DMS53 (cell line): ENCODE data around the gene ODF2.
"Not testable (repeated sequence)": the region's sequence is repeated elsewhere in the genome, so short reads cannot be mapped to it uniquely, and the experiment has no call there.

Experiments used
- DNase-seq: peaks from one replicate; lab custom pipeline; 2025; lab: John Stamatoyannopoulos, UW

ODF2 gene

GRCh38 chr9:128484686-128485413 lies 29.0 kb downstream of the ODF2 start:
- DNase-seq = no peak

- DNase-seq = no peak
These were observed 29.6 kb downstream of the ODF2 start for GRCh38 chr9:128485414-128485855.

GRCh38 chr9:128486201-128486600 lies 30.4 kb downstream of the ODF2 start:
- no peak for DNase-seq

DNA sequence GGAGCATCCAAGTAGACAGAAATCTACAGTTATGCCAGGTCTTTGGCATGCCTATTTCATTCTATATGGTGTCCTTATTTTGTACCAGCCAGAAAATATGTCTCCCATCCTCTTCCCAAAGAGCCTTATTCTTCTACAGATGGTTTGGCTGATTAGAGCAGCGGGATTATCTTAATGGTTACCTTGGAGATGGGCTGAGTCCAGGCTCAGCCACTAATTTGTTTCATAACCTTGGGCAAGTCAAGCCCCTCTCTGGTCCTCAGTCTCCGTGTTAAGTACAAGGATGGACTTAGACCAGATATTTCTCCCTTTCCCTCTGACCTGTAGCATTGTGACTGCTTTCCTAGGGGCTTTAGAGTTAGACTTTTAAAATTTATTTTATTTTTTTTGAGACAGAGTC lies 37.6 kb downstream of the ODF2 start:
- DNase-seq = no peak

DNA sequence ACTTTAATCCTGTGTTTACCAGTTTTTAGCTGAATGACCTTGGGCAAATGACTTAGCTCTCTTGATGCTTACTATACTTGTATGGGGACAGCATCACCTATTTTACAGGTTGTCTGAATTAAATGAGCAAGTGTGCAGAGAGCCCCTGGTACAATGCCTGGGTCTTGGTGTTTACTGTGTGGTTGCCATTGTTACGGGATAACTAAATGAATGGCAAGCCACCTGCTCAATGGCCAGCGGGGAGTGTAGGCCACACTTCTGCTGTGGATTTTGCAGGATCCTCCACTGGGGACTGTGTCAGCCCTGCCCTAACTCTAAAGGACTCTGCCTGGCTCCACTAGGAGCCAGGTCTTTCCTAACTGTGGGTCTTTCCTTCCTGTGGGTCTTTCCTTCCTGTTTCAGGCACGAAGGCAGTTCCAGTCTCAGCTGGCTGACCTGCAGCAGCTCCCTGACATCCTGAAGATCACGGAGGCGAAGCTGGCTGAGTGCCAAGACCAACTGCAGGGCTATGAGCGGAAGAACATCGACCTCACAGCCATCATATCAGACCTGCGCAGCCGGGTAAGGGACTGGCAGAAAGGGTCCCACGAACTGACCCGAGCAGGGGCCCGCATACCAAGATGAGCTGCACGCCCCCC lies 38.4 kb downstream of the ODF2 start:
- peak; percentile 35 for DNase-seq

DNA sequence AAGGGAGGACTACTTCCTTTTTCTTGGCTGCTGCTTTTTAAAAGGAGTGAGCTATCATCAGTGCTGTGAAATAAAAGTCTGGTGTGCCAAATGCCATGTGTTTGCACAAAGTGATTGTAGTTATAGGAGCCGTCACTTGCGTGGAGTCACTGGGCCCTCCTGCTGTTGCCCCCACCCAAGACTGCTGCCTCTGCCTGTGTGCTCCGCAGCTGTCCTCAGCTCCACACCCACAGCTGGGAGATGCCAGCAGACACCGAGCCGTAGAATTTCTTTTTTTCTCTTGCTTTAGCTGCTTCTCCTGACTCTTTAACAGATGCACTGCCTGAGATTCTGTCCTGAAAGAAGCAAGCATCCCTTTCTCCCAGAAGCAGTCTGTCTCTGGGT lies 38.9 kb downstream of the ODF2 start:
- no peak for DNase-seq

DNA sequence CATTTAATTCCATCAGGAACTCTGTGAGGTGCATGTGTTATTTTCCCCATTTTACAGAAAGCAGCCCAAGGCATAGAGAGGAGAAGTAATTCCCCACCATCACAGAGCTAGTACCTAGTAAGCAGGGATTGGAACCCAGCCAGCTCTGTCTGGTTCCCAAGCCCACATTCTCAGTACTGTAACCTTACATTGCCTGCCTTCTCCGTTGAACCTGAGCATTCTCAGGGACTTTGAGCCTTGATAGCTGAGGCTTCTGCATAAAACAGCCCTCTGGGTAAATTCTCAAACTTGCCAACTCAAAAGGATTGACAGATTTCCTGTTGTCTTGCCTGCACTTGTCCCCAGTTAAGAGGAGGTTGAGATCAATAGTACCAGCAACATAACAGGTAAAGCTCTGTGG lies 39.5 kb downstream of the ODF2 start:
- no peak for DNase-seq

GRCh38 chr9:128495804-128496417 lies 40.1 kb downstream of the ODF2 start:
- DNase-seq = peak; percentile 18

DNA sequence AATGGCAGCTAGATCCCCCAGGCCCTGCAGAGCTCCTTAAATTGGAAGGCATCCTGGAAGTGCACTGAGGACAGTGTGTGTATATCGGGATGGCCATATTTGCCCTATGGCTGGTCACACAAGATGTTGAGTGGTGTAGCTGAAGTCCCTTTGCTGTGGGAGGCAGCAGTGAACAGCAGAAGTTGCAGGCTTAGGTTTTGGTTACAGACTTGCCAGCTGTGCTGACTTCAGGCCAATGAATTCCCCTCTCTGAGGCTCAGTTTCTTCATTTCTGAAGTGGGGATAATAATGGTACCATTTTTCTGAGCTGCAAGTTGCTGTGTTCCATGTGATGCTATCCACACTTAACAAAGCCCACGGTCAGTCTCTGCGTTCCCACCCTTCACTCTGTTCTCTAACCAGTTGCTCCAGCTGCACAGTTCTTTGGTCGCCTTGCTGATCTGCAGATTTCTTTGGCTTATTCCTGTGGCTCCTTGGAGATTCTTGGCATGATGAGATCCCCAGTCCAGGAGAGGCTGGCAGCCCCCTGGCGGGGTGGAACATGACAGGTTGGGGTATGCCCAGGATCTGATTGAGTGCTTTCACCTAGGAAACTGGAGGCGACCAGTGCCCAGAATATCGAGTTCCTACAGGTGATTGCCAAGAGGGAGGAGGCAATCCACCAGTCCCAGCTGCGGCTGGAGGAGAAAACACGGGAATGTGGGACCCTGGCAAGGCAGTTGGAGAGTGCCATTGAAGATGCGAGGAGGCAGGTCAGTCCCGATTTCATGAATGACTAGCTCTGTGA lies 42.2 kb downstream of the ODF2 start:
- DNase-seq = no peak

DNA sequence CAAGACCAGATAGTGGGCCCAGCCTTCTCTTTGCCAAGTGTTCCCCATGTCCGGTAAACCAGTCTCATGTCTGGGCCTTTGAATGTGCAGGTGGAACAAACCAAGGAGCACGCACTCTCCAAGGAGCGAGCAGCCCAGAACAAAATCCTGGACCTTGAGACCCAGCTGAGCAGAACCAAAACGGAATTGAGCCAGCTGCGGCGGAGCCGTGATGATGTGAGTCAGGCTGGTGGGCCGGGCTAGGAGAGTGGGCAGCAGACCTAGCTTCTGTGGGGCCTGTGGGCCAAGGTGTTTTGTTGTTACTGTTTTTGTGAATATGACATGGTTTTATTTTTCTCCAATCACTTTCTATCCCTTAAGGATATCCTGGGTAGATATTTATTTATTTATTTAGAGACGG lies 43.1 kb downstream of the ODF2 start:
- DNase-seq = no peak

DNA sequence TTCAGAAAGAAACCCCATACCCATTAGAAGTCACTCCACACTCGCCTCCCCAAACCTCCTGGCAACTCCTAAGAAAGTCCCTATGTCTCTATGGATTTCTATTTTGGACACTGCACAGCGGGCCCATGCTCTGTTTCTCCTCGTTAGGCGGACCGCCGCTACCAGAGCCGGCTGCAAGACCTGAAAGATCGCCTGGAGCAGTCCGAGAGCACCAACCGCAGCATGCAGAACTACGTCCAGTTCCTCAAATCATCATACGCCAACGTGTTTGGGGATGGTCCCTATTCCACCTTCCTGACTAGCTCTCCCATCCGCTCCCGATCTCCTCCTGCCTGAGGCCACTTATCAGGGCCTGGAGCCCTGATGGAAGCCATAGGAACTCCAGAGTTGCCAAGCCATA lies 44.1 kb downstream of the ODF2 start:
- DNase-seq = no peak

DNA sequence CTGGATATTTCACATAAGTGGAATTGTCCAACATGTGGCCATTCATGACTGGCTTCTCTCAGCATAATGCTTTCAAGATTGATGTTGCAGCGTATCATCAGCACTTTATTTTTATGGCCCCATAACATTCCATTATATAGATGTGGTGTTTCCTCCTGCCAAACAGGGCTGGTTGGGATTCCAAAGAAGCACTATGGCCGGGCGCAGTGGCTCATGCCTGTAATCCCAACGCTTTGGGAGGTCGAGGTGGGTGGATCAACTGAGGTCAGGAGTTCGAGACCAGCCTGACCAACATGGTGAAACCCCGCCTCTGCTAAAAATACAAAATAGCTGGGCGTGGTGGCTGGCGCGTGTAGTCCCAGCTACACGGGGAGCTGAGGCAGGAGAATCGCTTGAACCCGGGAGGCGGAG lies 47.6 kb downstream of the ODF2 start:
- not testable (repeated sequence) for DNase-seq

DNA sequence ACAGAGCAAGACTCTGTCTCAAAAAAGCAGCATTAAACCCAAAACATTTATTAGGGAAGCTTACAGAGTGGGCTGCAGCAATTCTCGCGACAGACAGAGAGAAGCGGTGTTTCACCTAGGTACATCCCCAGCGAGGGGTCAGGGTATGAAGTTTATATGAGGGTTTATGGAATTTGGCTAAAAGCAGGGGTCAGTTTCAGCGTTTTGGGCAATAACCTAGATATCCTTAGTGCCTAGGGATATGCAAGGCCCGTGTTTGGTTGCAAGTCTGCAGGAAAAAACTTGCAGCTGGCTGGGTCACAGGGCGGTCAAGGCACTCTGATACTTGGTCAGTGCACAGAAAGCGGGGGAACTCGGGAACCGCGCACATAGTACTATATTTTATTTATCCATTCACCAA lies 48.1 kb downstream of the ODF2 start:
- DNase-seq = peak; percentile 52

DNA sequence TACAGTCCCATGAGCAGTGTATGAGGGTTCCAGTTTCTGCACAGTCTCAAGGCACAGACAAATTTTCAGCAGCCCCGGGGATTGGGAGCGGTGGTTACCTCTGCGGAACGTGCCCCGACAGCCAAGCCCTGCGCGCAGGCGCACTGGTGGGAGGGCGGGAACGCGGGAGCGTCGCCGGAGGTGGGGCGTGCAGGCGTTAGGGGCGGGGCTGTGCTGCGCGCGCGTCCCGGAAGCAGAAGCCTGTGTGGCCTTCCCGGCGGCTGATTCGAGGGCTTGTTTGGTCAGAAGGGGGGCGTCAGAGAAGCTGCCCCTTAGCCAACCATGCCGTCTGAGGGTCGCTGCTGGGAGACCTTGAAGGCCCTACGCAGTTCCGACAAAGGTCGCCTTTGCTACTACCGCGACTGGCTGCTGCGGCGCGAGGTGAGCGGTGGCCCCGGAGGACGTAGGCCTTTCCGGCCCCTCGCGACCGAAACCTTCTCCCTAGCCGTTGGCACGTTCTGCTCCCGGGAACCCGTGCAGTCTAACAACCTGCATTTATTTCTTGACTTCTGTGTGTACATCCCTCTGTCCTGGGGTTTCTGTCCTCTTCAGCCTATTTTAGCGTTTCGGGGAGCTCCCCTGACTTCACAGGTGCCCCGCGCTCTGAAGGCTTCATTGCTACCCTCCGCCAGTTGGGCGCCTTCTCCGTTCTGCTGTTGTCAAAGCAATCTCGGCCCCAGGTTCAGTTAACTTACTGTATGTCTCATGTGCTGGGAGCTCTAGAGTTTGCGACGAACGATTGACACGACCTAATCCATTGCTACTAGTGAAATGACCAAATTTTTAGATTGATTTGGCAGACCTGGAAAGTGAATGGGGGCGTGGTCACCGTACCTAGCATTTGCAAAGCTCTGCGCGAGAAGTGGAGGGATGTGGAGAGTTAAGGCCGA lies 48.9 kb downstream of the ODF2 start, which contains the start of gene GLE1:
Gene GLE1 (plus strand): TSS at position 235 of the 929 bp plus-strand sequence. CDS start 87 bp downstream, at position 322.
- peak; percentile 96 for DNase-seq

DNA sequence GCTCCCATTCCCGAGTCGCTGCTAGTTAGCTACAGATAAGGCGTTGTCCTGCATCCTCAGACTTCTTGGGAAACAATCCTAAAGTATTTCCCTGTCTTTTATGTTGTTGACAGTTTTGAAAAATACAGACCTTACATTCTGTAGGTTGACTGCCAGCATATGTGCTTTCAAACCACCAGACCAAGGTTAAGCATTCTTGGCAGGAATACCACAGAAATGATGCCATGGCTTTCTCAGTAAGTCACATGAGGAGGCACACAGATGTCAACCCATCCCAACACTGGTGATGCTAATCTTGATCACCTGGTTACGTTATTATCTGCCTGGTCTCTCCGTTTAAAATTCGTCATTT lies 49.6 kb downstream of the ODF2 start:
- no peak for DNase-seq

- not testable (repeated sequence) for DNase-seq
These were observed 50.1 kb downstream of the ODF2 start for GRCh38 chr9:128505906-128506305.

- no peak for DNase-seq
These were observed 57.0 kb downstream of the ODF2 start for GRCh38 chr9:128512820-128513219.

DNA sequence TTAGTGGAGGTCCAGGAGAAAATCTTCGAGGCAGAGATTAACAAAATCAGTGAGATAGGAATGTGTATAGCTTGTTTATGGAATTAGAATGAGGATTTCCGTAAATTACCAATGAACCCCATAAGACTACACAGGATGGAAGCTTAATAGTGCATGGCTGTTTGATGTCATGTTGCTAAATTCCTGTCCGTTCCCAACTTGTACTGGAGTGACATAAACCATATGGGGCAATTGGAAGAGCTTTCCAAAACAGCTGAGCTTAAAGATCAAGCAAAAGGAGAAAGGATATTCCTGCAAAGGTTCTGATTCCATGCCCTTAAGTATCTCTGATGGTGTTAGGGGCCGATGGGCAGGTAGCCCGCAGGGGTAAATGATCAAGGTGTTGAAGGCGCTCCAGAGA lies 66.2 kb downstream of the ODF2 start:
- DNase-seq = no peak

DNA sequence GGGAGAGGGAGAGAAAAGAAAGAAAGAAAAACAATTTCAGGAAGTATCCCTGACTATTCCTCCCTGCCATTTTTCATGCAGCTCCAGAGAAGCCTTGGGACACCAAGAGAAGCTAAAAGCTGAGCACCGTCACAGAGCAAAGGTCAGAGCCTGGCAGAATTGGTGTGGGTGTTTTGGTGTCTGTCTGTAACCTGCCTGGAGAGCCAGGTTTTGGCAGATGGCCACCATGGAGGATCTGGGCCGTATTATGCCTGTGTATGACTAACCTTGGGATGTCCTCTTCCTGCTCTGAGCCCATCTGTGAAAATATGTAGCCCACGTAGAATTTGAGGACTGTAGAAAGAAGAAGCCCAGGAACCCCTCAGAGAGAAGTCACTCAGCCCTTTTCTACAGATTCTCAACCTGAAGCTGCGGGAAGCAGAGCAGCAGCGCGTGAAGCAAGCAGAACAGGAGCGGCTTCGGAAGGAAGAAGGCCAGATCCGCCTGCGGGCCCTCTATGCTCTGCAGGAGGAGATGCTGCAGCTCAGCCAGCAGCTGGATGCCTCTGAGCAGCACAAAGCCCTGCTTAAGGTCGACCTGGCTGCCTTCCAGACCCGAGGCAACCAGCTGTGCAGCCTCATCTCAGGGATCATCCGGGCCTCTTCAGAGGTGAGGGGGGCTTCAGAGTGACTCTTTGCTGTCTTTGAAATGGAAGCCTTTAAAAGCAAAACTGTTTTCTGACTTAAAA lies 67.6 kb downstream of the ODF2 start:
- DNase-seq = peak; percentile 16

- no peak for DNase-seq
These were observed 70.9 kb downstream of the ODF2 start for GRCh38 chr9:128526720-128527119.
